Peyer's patch (tissue), 4 donors: ENCODE results near the gene PPFIA3. TPM values are rescaled to one million over a fixed set of nuclear protein-coding genes. Genes with fewer than 3 reads are reported as not detected.

Experiments used
- DNase-seq, 3 donors: peaks; one replicate each; pipeline ENCODE4 v3.0.0-alpha.2; 2017 to 2019
- H3K27ac ChIP-seq, 4 donors: fragments of 200-600 bp; sonication (generic); one replicate each; pipeline ENCODE4 v1.5.1; 2016 to 2019
- H3K27me3 ChIP-seq, 2 donors: fragments of 200-600 bp; sonication (generic); one replicate each; pipeline ENCODE4 v1.5.1; 2019
- H3K36me3 ChIP-seq, 3 donors: fragments of 200-600 bp; sonication (generic); one replicate each; pipeline ENCODE4 v1.5.1; 2016 to 2019
- H3K4me1 ChIP-seq, 4 donors: fragments of 200-600 bp; sonication (generic); one replicate each; pipeline ENCODE4 v1.5.1; 2016 to 2019
- H3K4me3 ChIP-seq, 4 donors: fragments of 200-600 bp; sonication (generic); 1 replicate in 3 of 4; 2 replicates in 1 of 4; pipeline ENCODE4 v1.5.1; 2016 to 2019; ENCODE audit warnings: mild to moderate bottlenecking in 1 of 4
- H3K9me3 ChIP-seq, 4 donors: fragments of 200-600 bp; sonication (generic); one replicate each; pipeline ENCODE4 v1.5.1; 2016 to 2019; ENCODE audit warnings: mild to moderate bottlenecking in 1 of 4
- POLR2A ChIP-seq, 2 donors: fragments of 450-650 bp; IDR thresholded peaks; one replicate each; pipeline ENCODE4 v1.5.1; 2017; ENCODE audit warnings: antibody characterized with exemption in 2 of 2, mild to moderate bottlenecking in 2 of 2, moderate library complexity in 2 of 2
- total RNA-seq, 4 donors: library from RNA; depleted of rRNA; stranded (reverse); fragments of >200 nt; gene quantifications; one replicate each; pipeline ENCODE4 v1.1.0, GENCODE V29; 2016
- TF ChIP-seq, protein P1 (sequence below), 6 experiments: fragments of 450-650 bp in 4 of 6; fragments of 200-600 bp in 2 of 6; sonication (generic) in 1 of 6; IDR thresholded peaks; one replicate each; pipeline ENCODE4 v1.5.1; 2017 to 2019; ENCODE audit warnings: antibody characterized with exemption in 6 of 6, mild to moderate bottlenecking in 3 of 6, moderate library complexity in 1 of 6

Gene PPFIA3
- total RNA-seq, 4 donors from 2014 or later: 12.7 to 24.8 (median 16.4) TPM

DNA sequence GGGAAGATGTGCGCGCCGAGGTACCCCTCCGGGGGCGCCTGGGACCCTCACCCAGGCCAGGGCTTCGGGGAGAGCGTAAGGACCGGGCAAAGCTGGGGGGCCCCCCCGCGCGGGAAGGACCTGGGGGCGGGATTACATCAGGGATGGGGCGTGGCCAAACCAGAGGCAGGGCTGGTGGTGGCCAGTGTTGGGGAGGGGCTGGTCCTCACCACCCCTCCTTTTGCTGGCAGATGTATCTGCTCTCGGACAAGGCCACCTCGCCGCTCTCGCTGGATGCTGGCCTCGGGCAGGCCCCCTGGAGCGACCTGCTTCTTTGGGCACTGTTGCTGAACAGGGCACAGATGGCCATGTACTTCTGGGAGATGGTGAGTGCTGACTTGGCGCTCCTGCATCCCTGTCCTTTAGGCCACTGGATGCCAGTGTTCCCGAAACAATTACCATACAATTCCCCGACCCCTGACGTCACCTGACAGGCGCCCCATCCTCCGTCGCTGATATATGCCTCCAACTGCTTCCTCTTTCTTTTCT, 63.6 kb downstream of the PPFIA3 start:
- TF ChIP-seq, protein P1, sequence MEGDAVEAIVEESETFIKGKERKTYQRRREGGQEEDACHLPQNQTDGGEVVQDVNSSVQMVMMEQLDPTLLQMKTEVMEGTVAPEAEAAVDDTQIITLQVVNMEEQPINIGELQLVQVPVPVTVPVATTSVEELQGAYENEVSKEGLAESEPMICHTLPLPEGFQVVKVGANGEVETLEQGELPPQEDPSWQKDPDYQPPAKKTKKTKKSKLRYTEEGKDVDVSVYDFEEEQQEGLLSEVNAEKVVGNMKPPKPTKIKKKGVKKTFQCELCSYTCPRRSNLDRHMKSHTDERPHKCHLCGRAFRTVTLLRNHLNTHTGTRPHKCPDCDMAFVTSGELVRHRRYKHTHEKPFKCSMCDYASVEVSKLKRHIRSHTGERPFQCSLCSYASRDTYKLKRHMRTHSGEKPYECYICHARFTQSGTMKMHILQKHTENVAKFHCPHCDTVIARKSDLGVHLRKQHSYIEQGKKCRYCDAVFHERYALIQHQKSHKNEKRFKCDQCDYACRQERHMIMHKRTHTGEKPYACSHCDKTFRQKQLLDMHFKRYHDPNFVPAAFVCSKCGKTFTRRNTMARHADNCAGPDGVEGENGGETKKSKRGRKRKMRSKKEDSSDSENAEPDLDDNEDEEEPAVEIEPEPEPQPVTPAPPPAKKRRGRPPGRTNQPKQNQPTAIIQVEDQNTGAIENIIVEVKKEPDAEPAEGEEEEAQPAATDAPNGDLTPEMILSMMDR (IDR thresholded peaks at IDR 0.05): no peak
- no peak for TF ChIP-seq POLR2A (IDR thresholded peaks at IDR 0.05)
- Histone ChIP-seq H3K4me1 (no peaks in the 10 kb centered on the region), H3K4me3 (no peak overlapping the region), H3K27me3 (no peaks in the 10 kb centered on the region), H3K36me3 (peaks cover 0 to 47% (median 0%) of the 10 kb centered on the region in 3 donors), H3K9me3 (no peaks in the 10 kb centered on the region), H3K27ac (no peak overlapping the region)
- no peak for DNase-seq

DNA sequence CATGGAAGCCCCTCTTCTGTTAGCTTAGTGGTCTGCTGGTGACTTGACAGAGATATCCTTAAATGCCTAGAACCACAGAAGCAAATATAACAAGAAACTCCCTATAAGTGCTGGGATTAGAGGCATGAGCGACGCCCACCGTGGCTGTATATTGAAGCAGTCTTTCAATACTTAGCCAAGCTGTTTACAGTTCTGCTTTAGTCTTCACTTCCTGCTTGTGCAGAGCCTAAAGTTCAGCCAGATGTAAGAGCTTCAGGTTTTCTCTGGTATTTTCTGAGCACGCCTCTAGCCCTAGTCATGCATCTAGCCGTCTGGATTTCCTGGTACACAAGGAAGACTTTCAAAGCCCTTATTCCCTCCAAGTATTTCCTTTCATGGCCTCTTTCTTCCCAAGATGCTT, 66.8 kb downstream of the PPFIA3 start:
- H3K27me3 ChIP-seq: no peaks in the 10 kb centered on the region
- H3K4me1 ChIP-seq: no peaks in the 10 kb centered on the region
- peaks cover 0 to 68% (median 0%) of the 10 kb centered on the region in 3 donors for H3K36me3 ChIP-seq
- no peak overlapping the region for H3K4me3 ChIP-seq
- TF ChIP-seq, protein P1 (IDR thresholded peaks at IDR 0.05): no peak
- no peak for TF ChIP-seq POLR2A (IDR thresholded peaks at IDR 0.05)
- no peak overlapping the region for H3K27ac ChIP-seq
- DNase-seq: no peak
- H3K9me3 ChIP-seq: no peaks in the 10 kb centered on the region

DNA sequence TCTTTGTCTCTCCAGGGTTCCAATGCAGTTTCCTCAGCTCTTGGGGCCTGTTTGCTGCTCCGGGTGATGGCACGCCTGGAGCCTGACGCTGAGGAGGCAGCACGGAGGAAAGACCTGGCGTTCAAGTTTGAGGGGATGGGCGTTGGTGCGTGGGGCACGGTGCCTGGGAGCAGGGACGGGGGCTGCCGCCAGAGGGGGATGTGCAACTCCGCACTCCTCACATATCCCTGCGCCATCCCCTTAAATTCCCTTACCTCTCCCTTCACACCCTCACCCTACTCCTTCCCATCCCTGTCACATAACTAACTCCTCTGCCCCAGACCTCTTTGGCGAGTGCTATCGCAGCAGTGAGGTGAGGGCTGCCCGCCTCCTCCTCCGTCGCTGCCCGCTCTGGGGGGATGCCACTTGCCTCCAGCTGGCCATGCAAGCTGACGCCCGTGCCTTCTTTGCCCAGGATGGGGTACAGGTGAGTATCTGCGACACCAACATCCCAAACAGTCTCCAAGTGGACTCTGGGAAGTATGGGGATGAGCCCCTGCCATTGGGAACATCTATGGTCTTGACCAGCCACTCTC, 69.4 kb downstream of the PPFIA3 start:
- peaks cover 0 to 69% (median 0%) of the 10 kb centered on the region in 3 donors for H3K36me3 ChIP-seq
- TF ChIP-seq, protein P1 (IDR thresholded peaks at IDR 0.05): no peak
- no peak for TF ChIP-seq POLR2A (IDR thresholded peaks at IDR 0.05)
- H3K27ac ChIP-seq: no peak overlapping the region
- no peaks in the 10 kb centered on the region for H3K4me1 ChIP-seq
- DNase-seq: no peak
- no peak overlapping the region for H3K4me3 ChIP-seq
- no peaks in the 10 kb centered on the region for H3K27me3 ChIP-seq
- no peaks in the 10 kb centered on the region for H3K9me3 ChIP-seq

DNA sequence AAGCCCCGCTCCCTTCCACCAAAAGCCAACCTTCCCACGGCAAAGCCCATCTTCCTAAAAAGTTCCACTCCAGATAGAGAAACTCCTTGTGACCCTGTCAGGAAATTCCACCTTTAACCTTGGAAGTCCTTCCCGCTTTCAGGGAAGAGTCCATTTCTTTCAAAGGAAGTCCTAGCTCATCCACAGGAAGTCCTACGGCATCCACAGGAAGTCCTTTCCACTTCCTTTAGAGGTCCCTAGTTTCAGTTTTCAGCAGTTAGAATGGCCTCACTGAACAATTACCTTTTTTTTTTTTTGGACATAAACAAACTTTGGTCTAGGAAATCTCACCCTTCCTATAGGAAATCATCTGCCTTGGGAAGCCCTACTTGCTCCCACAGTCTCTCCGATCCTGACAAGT, 69.9 kb downstream of the PPFIA3 start:
- Histone ChIP-seq H3K36me3 (peaks cover 0 to 64% (median 0%) of the 10 kb centered on the region in 3 donors), H3K27me3 (no peaks in the 10 kb centered on the region), H3K4me3 (no peak overlapping the region), H3K27ac (no peak overlapping the region), H3K4me1 (no peaks in the 10 kb centered on the region), H3K9me3 (no peaks in the 10 kb centered on the region)
- TF ChIP-seq POLR2A (IDR thresholded peaks at IDR 0.05): no peak
- TF ChIP-seq, protein P1 (IDR thresholded peaks at IDR 0.05): no peak
- DNase-seq: no peak

- peaks cover 0 to 64% (median 0%) of the 10 kb centered on the region in 3 donors for H3K36me3 ChIP-seq
- H3K4me3 ChIP-seq: no peak overlapping the region
- no peak overlapping the region for H3K27ac ChIP-seq
- no peak for TF ChIP-seq POLR2A (IDR thresholded peaks at IDR 0.05)
- TF ChIP-seq, protein P1 (IDR thresholded peaks at IDR 0.05): no peak
- H3K27me3 ChIP-seq: no peaks in the 10 kb centered on the region
- no peak for DNase-seq
- no peaks in the 10 kb centered on the region for H3K4me1 ChIP-seq
- no peaks in the 10 kb centered on the region for H3K9me3 ChIP-seq
Measured at GRCh38 chr19:49190781-49191180, 71.4 kb downstream of the PPFIA3 start.
